ENCODE measurements around the gene LGALS3BP.

Gene LGALS3BP

GRCh38 chr17:78991017-78991738 is 11.5 kb upstream of the LGALS3BP start:
- Histone ChIP-seq H3K9me3 (ENCODE audit: low read length) (peaks cover 10% of the 10 kb centered on the region), H3K4me3 (ENCODE audit: low read length) (no peak overlapping the region), H3K27me3 (ENCODE audit: insufficient read depth, low read length) (no peaks in the 10 kb centered on the region), H3K36me3 (ENCODE audit: insufficient read depth, low read length) (peaks cover 48% of the 10 kb centered on the region), H3K4me1 (ENCODE audit: insufficient read depth, low read length) (peaks cover 9% of the 10 kb centered on the region), H2AFZ (ENCODE audit: low read depth, low read length) (no peak overlapping the region)

GRCh38 chr17:78990349-78991016 is 10.8 kb upstream of the LGALS3BP start:
- Histone ChIP-seq H3K27me3 (ENCODE audit: insufficient read depth, low read length) (no peaks in the 10 kb centered on the region), H3K36me3 (ENCODE audit: insufficient read depth, low read length) (peaks cover 42% of the 10 kb centered on the region), H3K9me3 (ENCODE audit: low read length) (peaks cover 10% of the 10 kb centered on the region), H2AFZ (ENCODE audit: low read depth, low read length) (no peak overlapping the region), H3K4me3 (ENCODE audit: low read length) (no peak overlapping the region), H3K4me1 (ENCODE audit: insufficient read depth, low read length) (peaks cover 9% of the 10 kb centered on the region)

GRCh38 chr17:78988152-78988551 is 8.4 kb upstream of the LGALS3BP start:
- H3K4me3 ChIP-seq (ENCODE audit: low read length) = no peak overlapping the region
- H3K27me3 ChIP-seq (ENCODE audit: insufficient read depth, low read length) = no peaks in the 10 kb centered on the region
- no peak overlapping the region for H2AFZ ChIP-seq (ENCODE audit: low read depth, low read length)
- H3K9me3 ChIP-seq (ENCODE audit: low read length) = peaks cover 3% of the 10 kb centered on the region
- H3K4me1 ChIP-seq (ENCODE audit: insufficient read depth, low read length) = peaks cover 9% of the 10 kb centered on the region
- H3K36me3 ChIP-seq (ENCODE audit: insufficient read depth, low read length) = peaks cover 22% of the 10 kb centered on the region

GRCh38 chr17:78986649-78987328 is 7.1 kb upstream of the LGALS3BP start:
- no peak overlapping the region for H3K4me3 ChIP-seq (ENCODE audit: low read length)
- no peaks in the 10 kb centered on the region for H3K27me3 ChIP-seq (ENCODE audit: insufficient read depth, low read length)

GRCh38 chr17:78986048-78986648 is 6.4 kb upstream of the LGALS3BP start:
- Histone ChIP-seq H3K27me3 (ENCODE audit: insufficient read depth, low read length) (no peaks in the 10 kb centered on the region), H3K4me3 (ENCODE audit: low read length) (no peak overlapping the region), H3K9me3 (ENCODE audit: low read length) (peaks cover 3% of the 10 kb centered on the region), H3K4me1 (ENCODE audit: insufficient read depth, low read length) (peaks cover 9% of the 10 kb centered on the region), H2AFZ (ENCODE audit: low read depth, low read length) (no peak overlapping the region), H3K36me3 (ENCODE audit: insufficient read depth, low read length) (peaks cover 9% of the 10 kb centered on the region)

More at GRCh38 chr17:78986649-78987328, 7.1 kb upstream of the LGALS3BP start:
- H3K36me3 ChIP-seq (ENCODE audit: insufficient read depth, low read length) = peaks cover 15% of the 10 kb centered on the region
- peaks cover 9% of the 10 kb centered on the region for H3K4me1 ChIP-seq (ENCODE audit: insufficient read depth, low read length)
- H3K9me3 ChIP-seq (ENCODE audit: low read length) = peaks cover 3% of the 10 kb centered on the region
- H2AFZ ChIP-seq (ENCODE audit: low read depth, low read length) = no peak overlapping the region

GRCh38 chr17:78985395-78985794 is 5.7 kb upstream of the LGALS3BP start:
- H3K4me3 ChIP-seq (ENCODE audit: low read length) = no peak overlapping the region
- peaks cover 3% of the 10 kb centered on the region for H3K36me3 ChIP-seq (ENCODE audit: insufficient read depth, low read length)
- H3K4me1 ChIP-seq (ENCODE audit: insufficient read depth, low read length) = peaks cover 12% of the 10 kb centered on the region
- H3K9me3 ChIP-seq (ENCODE audit: low read length) = peaks cover 1% of the 10 kb centered on the region
- no peak overlapping the region for H2AFZ ChIP-seq (ENCODE audit: low read depth, low read length)
- H3K27me3 ChIP-seq (ENCODE audit: insufficient read depth, low read length) = no peaks in the 10 kb centered on the region

GRCh38 chr17:78981010-78981888 is 1.5 kb upstream of the LGALS3BP start:
- Histone ChIP-seq H3K4me3 (ENCODE audit: low read length) (no peak overlapping the region), H3K4me1 (ENCODE audit: insufficient read depth, low read length) (peaks cover 21% of the 10 kb centered on the region), H2AFZ (ENCODE audit: low read depth, low read length) (no peak overlapping the region), H3K9me3 (ENCODE audit: low read length) (no peaks in the 10 kb centered on the region), H3K36me3 (ENCODE audit: insufficient read depth, low read length) (no peaks in the 10 kb centered on the region), H3K27me3 (ENCODE audit: insufficient read depth, low read length) (no peaks in the 10 kb centered on the region)

GRCh38 chr17:78980624-78980972 is 875 bp upstream of the LGALS3BP start:
- H3K4me3 ChIP-seq (ENCODE audit: low read length) = no peak overlapping the region
- peaks cover 21% of the 10 kb centered on the region for H3K4me1 ChIP-seq (ENCODE audit: insufficient read depth, low read length)
- no peaks in the 10 kb centered on the region for H3K27me3 ChIP-seq (ENCODE audit: insufficient read depth, low read length)
- H3K9me3 ChIP-seq (ENCODE audit: low read length) = no peaks in the 10 kb centered on the region
- no peak overlapping the region for H2AFZ ChIP-seq (ENCODE audit: low read depth, low read length)
- no peaks in the 10 kb centered on the region for H3K36me3 ChIP-seq (ENCODE audit: insufficient read depth, low read length)

- H3K36me3 ChIP-seq (ENCODE audit: insufficient read depth, low read length) = no peaks in the 10 kb centered on the region
- H3K27me3 ChIP-seq (ENCODE audit: insufficient read depth, low read length) = no peaks in the 10 kb centered on the region
- H3K4me1 ChIP-seq (ENCODE audit: insufficient read depth, low read length) = peaks cover 30% of the 10 kb centered on the region
- no peak overlapping the region for H2AFZ ChIP-seq (ENCODE audit: low read depth, low read length)
- no peak overlapping the region for H3K4me3 ChIP-seq (ENCODE audit: low read length)
- no peaks in the 10 kb centered on the region for H3K9me3 ChIP-seq (ENCODE audit: low read length)
Measured at GRCh38 chr17:78977997-78978973, 1.4 kb downstream of the LGALS3BP start.

GRCh38 chr17:78977681-78977943 is 2.1 kb downstream of the LGALS3BP start:
- peaks cover 31% of the 10 kb centered on the region for H3K4me1 ChIP-seq (ENCODE audit: insufficient read depth, low read length)
- H2AFZ ChIP-seq (ENCODE audit: low read depth, low read length) = no peak overlapping the region
- no peaks in the 10 kb centered on the region for H3K9me3 ChIP-seq (ENCODE audit: low read length)
- H3K4me3 ChIP-seq (ENCODE audit: low read length) = no peak overlapping the region
- H3K27me3 ChIP-seq (ENCODE audit: insufficient read depth, low read length) = no peaks in the 10 kb centered on the region
- no peaks in the 10 kb centered on the region for H3K36me3 ChIP-seq (ENCODE audit: insufficient read depth, low read length)

- H3K4me1 ChIP-seq (ENCODE audit: insufficient read depth, low read length) = peaks cover 31% of the 10 kb centered on the region
- no peaks in the 10 kb centered on the region for H3K27me3 ChIP-seq (ENCODE audit: insufficient read depth, low read length)
- H3K9me3 ChIP-seq (ENCODE audit: low read length) = no peaks in the 10 kb centered on the region
- no peak overlapping the region for H3K4me3 ChIP-seq (ENCODE audit: low read length)
- no peak overlapping the region for H2AFZ ChIP-seq (ENCODE audit: low read depth, low read length)
- no peaks in the 10 kb centered on the region for H3K36me3 ChIP-seq (ENCODE audit: insufficient read depth, low read length)
Measured at GRCh38 chr17:78976907-78977680, 2.6 kb downstream of the LGALS3BP start.
